IMR-90 (cell line): ENCODE measurements around the gene ARNT2. TPM values are rescaled to one million over a fixed set of nuclear protein-coding genes. Genes with fewer than 3 reads are reported as not detected.
A peak's percentile ranks its signal among the peaks of the same experiment; 100 is the strongest.

ENCODE experiments used
- ATAC-seq: fragments of 200-7000 bp; cut with Tn5 transposase; 2 replicates; pipeline ENCODE4 v1.9.1; 2020; ENCODE audit warnings: low read depth, mild to moderate bottlenecking, moderate library complexity
- BruUV-seq: library from RNA; stranded (reverse); fragments of 400-500 nt; replicated peaks from 2 replicates; lab custom pipeline; 2021; lab: Mats Ljungman, UMichigan
- CTCF ChIA-PET: fragments of 300-600 bp; formaldehyde crosslinking; extraction: SDS; loops from one replicate; lab custom pipeline; 2021; ENCODE audit warnings: antibody characterized with exemption; lab: Yijun Ruan, JAX
- POLR2A ChIA-PET: fragments of 300-600 bp; sonication (Branson Sonifier 250); formaldehyde crosslinking; loops from one replicate; lab custom pipeline; 2022; ENCODE audit warnings: antibody characterized with exemption; ENCODE audit not compliant: unreplicated experiment; lab: Charles Lee
- DNase-seq: peaks from one replicate; pipeline ENCODE4 v3.0.0; 2013
- H2AFZ ChIP-seq: replicated peaks from 2 replicates; pipeline ENCODE3; 2013; ENCODE audit warnings: low read length, mild to moderate bottlenecking; ENCODE audit not compliant: poor library complexity
- H2AK5ac ChIP-seq: 2 replicates; pipeline ENCODE4 v1.6.1; 2013; ENCODE audit warnings: low read depth, low read length, inconsistent platforms
- H2AK9ac ChIP-seq: replicated peaks from 2 replicates; pipeline ENCODE3; 2013; ENCODE audit warnings: mild to moderate bottlenecking, low read depth, low read length, moderate library complexity; ENCODE audit not compliant: poor library complexity
- H2BK120ac ChIP-seq: 2 replicates; pipeline ENCODE4 v1.6.1; 2013; ENCODE audit warnings: low read depth, low read length, inconsistent platforms
- H2BK15ac ChIP-seq: 3 replicates; pipeline ENCODE4 v1.6.1; 2013; ENCODE audit warnings: low read depth, low read length, inconsistent platforms
- H2BK20ac ChIP-seq: 2 replicates; pipeline ENCODE4 v1.6.1; 2013; ENCODE audit warnings: low read depth, mild to moderate bottlenecking, inconsistent platforms, low read length, moderate library complexity
- H2BK5ac ChIP-seq: 2 replicates; pipeline ENCODE4 v1.6.1; 2013; ENCODE audit warnings: mild to moderate bottlenecking, low read depth, low read length, inconsistent platforms; ENCODE audit not compliant: poor library complexity, severe bottlenecking
- H3K14ac ChIP-seq: replicated peaks from 2 replicates; pipeline ENCODE4 v1.6.1; 2013; ENCODE audit warnings: low read depth, low read length, inconsistent platforms
- H3K18ac ChIP-seq: 2 replicates; pipeline ENCODE4 v1.6.1; 2013; ENCODE audit warnings: low read depth, low read length, control low read depth
- H3K23ac ChIP-seq: 2 replicates; pipeline ENCODE4 v1.6.1; 2013; ENCODE audit warnings: low read depth, low read length, inconsistent platforms
- H3K27ac ChIP-seq: 2 replicates; pipeline ENCODE4 v1.5.1; 2013; ENCODE audit warnings: mild to moderate bottlenecking, control low read depth, low read length; ENCODE audit not compliant: insufficient read depth
- H3K27me3 ChIP-seq: 2 replicates; pipeline ENCODE4 v1.6.1; 2013; ENCODE audit warnings: low read length; ENCODE audit not compliant: control insufficient read depth, insufficient read depth
- H3K36me3 ChIP-seq: 2 replicates; pipeline ENCODE4 v1.6.1; 2013; ENCODE audit warnings: low read length, mixed read lengths; ENCODE audit not compliant: control insufficient read depth, insufficient read depth
- H3K4ac ChIP-seq: 2 replicates; pipeline ENCODE4 v1.6.1; 2013; ENCODE audit warnings: low read depth, low read length, inconsistent platforms
- H3K4me1 ChIP-seq: 2 replicates; pipeline ENCODE4 v1.6.1; 2013; ENCODE audit warnings: low read length, mixed read lengths; ENCODE audit not compliant: control insufficient read depth, insufficient read depth
- H3K4me2 ChIP-seq: 2 replicates; pipeline ENCODE4 v1.6.1; 2013; ENCODE audit warnings: low read depth, mild to moderate bottlenecking, control low read depth, low read length, moderate library complexity
- H3K4me3 ChIP-seq: 2 replicates; pipeline ENCODE4 v1.5.1; 2013; ENCODE audit warnings: low read depth, mild to moderate bottlenecking, control low read depth, low read length, moderate library complexity; ENCODE audit not compliant: insufficient read depth
- H3K56ac ChIP-seq: 2 replicates; pipeline ENCODE4 v1.6.1; 2013; ENCODE audit warnings: low read length, inconsistent platforms; ENCODE audit not compliant: insufficient read depth; ENCODE audit errors: extremely low read depth
- H3K79me1 ChIP-seq, 2 experiments: 2 replicates each; pipeline ENCODE4 v1.6.1; 2013; ENCODE audit warnings: low read length in 2 of 2, inconsistent platforms in 1 of 2, low read depth in 1 of 2
- H3K9ac ChIP-seq: 2 replicates; pipeline ENCODE4 v1.6.1; 2013; ENCODE audit warnings: low read depth, low read length, control low read depth
- H3K9me1 ChIP-seq: 2 replicates; pipeline ENCODE4 v1.6.1; 2013; ENCODE audit warnings: low read length, inconsistent platforms; ENCODE audit not compliant: insufficient read depth
- H3K9me3 ChIP-seq: 2 replicates; pipeline ENCODE4 v1.6.1; 2013; ENCODE audit warnings: low read length; ENCODE audit not compliant: control insufficient read depth, insufficient read depth
- H4K20me1 ChIP-seq: 2 replicates; pipeline ENCODE4 v1.6.1; 2013; ENCODE audit warnings: low read length, inconsistent platforms; ENCODE audit not compliant: insufficient read depth
- H4K5ac ChIP-seq: 2 replicates; pipeline ENCODE4 v1.6.1; 2013; ENCODE audit warnings: mild to moderate bottlenecking, low read depth, low read length, control low read depth
- H4K8ac ChIP-seq, 2 experiments: 2 replicates each; pipeline ENCODE4 v1.6.1; 2013; ENCODE audit warnings: low read depth in 2 of 2, low read length in 2 of 2, control low read depth in 1 of 2, inconsistent platforms in 1 of 2
- H4K91ac ChIP-seq: 2 replicates; pipeline ENCODE4 v1.6.1; 2013; ENCODE audit warnings: low read depth, low read length, inconsistent platforms; ENCODE audit not compliant: insufficient read depth
- NFE2L2 ChIP-seq: fragments of 150-350 bp; IDR thresholded peaks from 2 replicates; pipeline ENCODE4 v1.6.1; 2016; ENCODE audit warnings: low read depth, mild to moderate bottlenecking, low read length
- RFX5 ChIP-seq: IDR thresholded peaks from 2 replicates; pipeline ENCODE4 v1.8.0; 2012; ENCODE audit warnings: low read depth, mild to moderate bottlenecking, low read length, moderate library complexity
- WGBS, 2 experiments: methylation state at CpG; one replicate each; pipeline versions ENCODE4 v1.1.5 to v1.1.7; 2013; ENCODE audit warnings: missing lambda C conversion rate in 2 of 2; ENCODE audit not compliant: insufficient read length in 1 of 2; ENCODE audit errors: extremely low coverage in 2 of 2; 5-methylcytosine and 5-hydroxymethylcytosine counted together
- dilution Hi-C: fragments of 300-500 bp; cut with HindIII; formaldehyde crosslinking; loops from one replicate; pipeline ENCODE4 v1.14.3; 2018; ENCODE audit warnings: low sequenced_read_pairs; ENCODE audit not compliant: unreplicated experiment
- in situ Hi-C: fragments of 300-500 bp; cut with MboI; formaldehyde crosslinking; loops from 3 replicates; pipeline ENCODE4 v1.14.3; 2019; ENCODE audit warnings: low sequenced_read_pairs, inconsistent platforms, mixed read lengths
- intact Hi-C: fragments of 100-400 bp; cut with micrococcal nuclease; formaldehyde crosslinking; loops from 2 replicates; pipeline ENCODE4 v1.10.0; 2022
- polyA plus RNA-seq, 3 experiments: library from polyadenylated mRNA; depleted of rRNA; stranded (reverse); fragments of >200 nt; gene quantifications; 2 replicates each; pipeline ENCODE4 v1.2.3, GENCODE V29; 2012; ENCODE audit warnings: low replicate concordance in 1 of 3
- total RNA-seq: library from RNA; depleted of rRNA; stranded (reverse); fragments of >200 nt; gene quantifications from 2 replicates; pipeline ENCODE4 v1.2.3, GENCODE V29; 2012

The ARNT2 gene
- total and polyA plus RNA-seq, 2 of the 4 experiments (the other 2 are of a cell fraction), result 18.2 to 19.0 TPM

GRCh38 chr15:80503319-80503952 is 99.3 kb downstream of the ARNT2 start:
- H3K27ac ChIP-seq, result peak overlapping the region; percentile 4; the same call in 1 of the 2 replicates
- H3K36me3 ChIP-seq, result peaks cover 9% of the 10 kb centered on the region; the same call in 1 of the 2 replicates
- H4K91ac ChIP-seq, result peak overlapping the region; percentile 96
- H3K4me2 ChIP-seq, result no peak overlapping the region
- H4K5ac ChIP-seq, result peak overlapping the region; percentile 81; the same call in 1 of the 2 replicates
- H2BK5ac ChIP-seq, result peak overlapping the region; percentile 57
- H3K9ac ChIP-seq, result no peak overlapping the region
- H3K9me1 ChIP-seq, result peaks cover 33% of the 10 kb centered on the region
- peak overlapping the region; percentile 31 for H2AK9ac ChIP-seq
- DNase-seq (no peak), ATAC-seq (no peak)
- peak overlapping the region; percentile 96 for H2BK20ac ChIP-seq
- 0 out of 2 replicates have a peak overlapping the region, but pooled peaks have one; percentile 57 for H3K14ac ChIP-seq
- peak overlapping the region; percentile 97 for H2BK120ac ChIP-seq
- WGBS, 2 experiments, result 49% methylated on average over 4 of the region's 11 CpGs; no CpG with 5 or more reads in 1 of the 2 experiments
- peak overlapping the region; percentile 87; the same call in 1 of the 2 replicates for H3K18ac ChIP-seq
- H3K27me3 ChIP-seq, result no peaks in the 10 kb centered on the region
- TF ChIP-seq NFE2L2 (no peak), RFX5 (no peak)
- peaks cover 24% of the 10 kb centered on the region for H3K4me1 ChIP-seq
- H3K4me3 ChIP-seq, result no peak overlapping the region
- no TSS peak for BruUV-seq
- ChIA-PET CTCF (no interaction called here), POLR2A (no interaction called here)
- peak overlapping the region; percentile 90 for H3K4ac ChIP-seq
- H2AK5ac ChIP-seq, result peak overlapping the region; percentile 95
- H3K23ac ChIP-seq, result peak overlapping the region; percentile 22; the same call in 1 of the 2 replicates
- peak overlapping the region; percentile 51 for H2AFZ ChIP-seq
- H3K9me3 ChIP-seq, result peaks cover 6% of the 10 kb centered on the region; the same call in 1 of the 2 replicates
- peak overlapping the region; percentile 97; the same call in 2 of the 3 replicates for H2BK15ac ChIP-seq
- in situ Hi-C loops, result no loop called here
- H3K79me1 ChIP-seq, result peaks cover 5 to 35% of the 10 kb centered on the region in 2 experiments; a peak in 3 of 4 replicates
- intact Hi-C loops, result no loop called here
- peak overlapping the region; percentile 68 to 85; a peak in 3 of 4 replicates for H4K8ac ChIP-seq
- no peak overlapping the region for H3K56ac ChIP-seq
- dilution Hi-C loops, result no loop called here
- H4K20me1 ChIP-seq, result no peaks in the 10 kb centered on the region
